HT1080 (cell line): ENCODE measurements around the gene METTL16. TPM values are rescaled to one million over a fixed set of nuclear protein-coding genes. Genes with fewer than 3 reads are reported as not detected.

Experiments used
- DNase-seq: peaks from one replicate; pipeline ENCODE4 v3.0.0-alpha.2; 2015; ENCODE audit warnings: low read depth
- total RNA-seq: library from RNA; depleted of rRNA; stranded (reverse); fragments of >200 nt; shearing (Covaris generic); gene quantifications from 2 replicates; pipeline ENCODE4 v1.2.3, GENCODE V29; 2014

Gene METTL16
- total RNA-seq, 1 experiment from 2014 or later, result 23.5 TPM

DNA sequence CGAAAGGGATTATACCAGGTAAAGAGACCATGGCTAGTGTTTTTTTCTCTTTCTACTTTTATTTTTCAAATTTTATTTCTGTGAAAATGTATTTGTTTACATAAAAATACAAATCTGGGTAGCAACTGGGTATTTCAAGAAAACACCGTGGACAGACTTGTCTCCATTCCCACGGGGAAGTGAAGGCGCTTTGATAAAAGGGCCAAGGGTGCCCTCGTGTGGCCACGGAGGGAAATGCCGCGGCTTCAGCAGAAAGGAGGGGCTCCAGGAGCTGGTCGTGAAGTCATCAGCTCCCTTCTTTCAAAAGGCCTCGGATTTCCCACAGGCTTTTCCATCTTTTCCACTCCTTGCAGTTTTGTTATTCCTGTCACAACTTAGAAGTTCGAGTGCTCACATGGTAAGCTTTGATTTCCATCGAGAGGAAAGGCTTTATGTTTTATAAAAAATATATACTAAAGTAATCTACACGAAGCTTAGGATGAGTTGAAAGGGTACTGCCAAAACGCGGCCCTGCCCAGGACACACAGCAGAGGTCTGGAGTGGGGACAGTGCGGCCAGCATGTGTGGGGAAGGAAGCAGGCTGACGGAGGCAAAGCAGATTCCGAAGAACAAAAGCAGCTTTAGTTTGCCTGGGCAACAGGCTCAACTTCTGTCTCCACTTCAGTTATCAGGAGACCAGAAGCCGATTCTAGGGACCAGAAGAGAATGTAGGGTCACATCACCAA lies 95.5 kb downstream of the METTL16 start:
- DNase-seq, result peak; percentile 82

DNA sequence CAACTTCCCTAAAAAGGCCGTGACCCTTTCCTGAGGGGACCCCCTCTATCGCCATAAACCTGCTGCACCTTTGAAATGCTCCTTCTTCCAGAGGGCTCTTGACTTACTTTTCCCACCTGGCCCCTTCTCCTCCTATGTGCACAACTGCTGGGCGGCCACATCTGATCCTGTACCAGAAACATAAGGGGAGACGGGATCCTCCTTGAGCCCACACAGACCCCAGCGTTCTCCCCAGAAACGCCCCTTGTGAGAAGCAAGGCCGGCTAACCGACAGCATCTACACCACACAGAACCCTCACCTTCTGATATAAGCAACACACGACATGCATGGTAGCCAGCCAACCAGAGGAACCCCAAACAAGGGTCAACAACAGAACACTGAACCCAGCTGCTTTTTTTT lies 96.6 kb downstream of the METTL16 start:
- no peak for DNase-seq

DNA sequence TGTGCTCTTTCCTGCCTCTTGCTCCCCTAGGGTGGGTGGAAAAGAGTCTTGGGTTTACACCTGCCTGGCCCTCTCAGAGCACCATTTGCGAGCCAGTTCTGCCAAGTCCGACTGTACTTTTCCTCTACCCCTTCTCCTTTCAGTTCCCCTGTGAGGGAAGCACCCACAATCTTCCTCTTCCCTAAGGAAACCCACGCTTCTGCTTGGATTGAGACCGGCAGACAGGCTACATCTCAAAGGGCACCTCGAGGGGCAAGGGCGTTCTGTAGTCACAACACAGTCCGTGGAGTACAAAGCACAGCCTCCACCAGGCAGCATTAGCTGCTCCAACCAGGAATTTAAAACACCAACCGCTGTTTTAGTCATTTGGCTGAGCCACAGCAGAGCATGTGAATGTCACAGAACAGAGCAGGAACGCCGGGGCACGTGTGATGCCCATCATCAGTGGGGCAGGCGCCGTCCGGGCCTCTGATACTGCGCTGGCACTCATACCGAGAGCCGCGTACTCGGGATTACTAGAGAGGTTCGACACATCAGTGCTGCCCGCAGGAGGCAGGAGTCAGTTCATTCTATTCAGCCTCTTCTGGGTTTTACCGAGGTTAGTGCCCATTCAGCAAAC lies 97.1 kb downstream of the METTL16 start:
- no peak for DNase-seq

DNA sequence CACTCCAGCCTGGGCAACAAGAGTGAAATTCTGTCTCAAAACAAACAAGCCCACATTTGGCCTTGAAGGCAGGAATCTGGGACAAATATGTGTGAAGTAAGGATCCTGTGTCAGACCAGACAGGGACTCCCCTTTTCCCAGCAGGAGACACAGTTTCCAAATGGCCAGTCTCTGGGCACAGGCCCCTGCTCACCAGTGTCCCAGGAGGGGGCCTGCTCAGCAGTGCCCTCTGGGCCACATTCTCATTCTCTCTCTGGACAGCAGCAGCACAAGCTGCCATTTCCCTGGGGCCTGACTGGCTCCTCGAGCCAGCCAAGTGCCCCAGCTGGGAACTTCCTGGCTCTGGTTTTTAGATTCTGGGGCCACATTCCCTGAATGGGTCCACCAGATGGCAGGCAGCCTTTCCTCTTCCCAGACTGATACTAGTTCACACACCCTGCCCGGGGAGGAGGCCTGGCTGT lies 99.1 kb downstream of the METTL16 start:
- DNase-seq, result peak; percentile 38

DNA sequence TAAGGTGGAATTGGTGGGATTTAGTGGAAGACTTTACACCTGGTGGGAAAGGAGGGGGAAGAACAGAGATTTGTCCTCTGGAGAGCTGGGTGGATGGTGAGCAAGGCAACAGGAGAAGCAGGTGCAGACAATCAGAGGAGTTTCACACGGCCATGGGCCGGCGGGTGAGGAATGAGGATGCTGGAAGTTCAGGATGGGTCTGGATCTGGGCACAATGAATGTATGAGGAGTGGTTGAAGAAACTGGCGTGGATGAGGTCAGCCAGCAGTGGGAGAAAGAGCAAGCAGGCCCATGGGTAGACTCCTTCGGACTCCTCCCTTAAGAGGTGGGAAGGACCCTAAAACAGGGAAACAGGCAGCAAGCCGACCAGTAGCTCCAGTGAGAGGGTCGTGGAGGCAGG lies 100.7 kb downstream of the METTL16 start:
- DNase-seq, result no peak

DNA sequence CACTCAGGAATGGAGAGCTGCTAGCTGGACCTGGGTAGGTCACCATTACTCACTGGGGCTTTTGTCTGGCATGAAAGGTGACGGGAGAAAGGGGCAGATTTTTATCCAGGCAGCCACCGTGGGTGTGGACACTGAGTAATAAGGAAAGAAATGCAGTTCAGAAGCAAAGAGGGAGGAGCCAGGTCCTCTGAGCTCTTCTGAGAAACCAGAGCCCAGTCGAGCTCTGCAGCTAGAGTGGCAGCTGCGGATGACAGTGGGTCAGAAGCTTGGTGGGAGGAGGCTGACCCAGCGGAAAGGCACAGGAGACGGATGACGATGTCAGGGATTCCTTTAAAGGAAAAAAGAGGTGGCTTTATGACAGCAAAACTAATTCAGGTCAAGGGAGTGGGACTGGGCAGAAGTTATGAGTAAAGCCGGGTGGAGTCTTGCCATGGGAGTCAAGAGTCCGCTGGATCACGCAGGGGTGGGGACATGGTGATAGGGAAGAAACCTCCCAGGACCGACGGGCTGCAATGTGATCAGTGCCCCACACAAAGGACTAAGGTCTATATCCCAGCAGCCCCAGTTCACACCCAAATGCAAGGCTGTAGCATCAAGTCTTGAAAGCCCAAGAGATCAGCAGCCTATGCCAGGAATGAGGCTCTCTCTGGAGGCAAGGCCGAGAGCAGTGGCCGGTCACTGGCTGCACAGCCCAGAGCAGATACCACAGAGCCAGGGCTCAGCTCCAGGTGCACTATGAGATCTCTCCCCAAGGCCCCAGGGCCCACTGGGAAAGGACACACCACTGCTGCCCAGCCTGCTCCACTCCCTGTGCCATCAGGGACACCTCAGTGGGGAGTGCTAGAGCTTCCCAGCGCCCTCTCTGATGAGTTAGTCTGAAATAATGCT lies 104.5 kb downstream of the METTL16 start:
- peak; percentile 97 for DNase-seq

DNA sequence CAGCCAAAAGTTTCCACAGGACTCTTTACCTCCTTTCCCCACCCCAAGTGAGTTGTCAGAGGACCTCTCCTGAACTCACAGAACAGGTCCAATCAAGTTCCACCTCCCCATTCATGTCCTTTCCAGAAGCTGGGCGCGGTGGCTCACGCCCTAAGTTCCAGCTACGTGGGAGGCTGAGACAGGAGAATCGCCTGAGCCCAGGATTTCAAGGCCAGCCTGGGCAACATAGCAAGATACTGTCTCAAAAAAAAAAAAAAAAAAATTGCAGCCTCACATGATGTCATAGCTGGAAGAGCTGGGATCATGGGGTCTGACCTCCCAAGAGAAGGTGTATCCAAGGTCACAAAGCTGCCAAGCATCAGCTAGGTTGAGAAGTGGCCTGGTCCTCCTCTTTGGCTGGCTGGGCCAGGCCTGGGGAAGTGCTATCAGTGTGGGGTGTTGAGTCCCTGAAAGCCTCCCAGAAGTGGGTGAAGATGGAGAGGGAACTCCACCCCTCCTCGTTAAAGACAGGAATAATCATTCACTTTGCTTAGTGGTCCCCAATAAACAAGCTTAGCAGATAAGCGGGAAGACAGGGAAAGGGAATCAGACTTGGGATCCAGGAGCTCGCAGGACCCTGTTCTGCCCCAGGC lies 105.3 kb downstream of the METTL16 start:
- DNase-seq, result no peak

DNA sequence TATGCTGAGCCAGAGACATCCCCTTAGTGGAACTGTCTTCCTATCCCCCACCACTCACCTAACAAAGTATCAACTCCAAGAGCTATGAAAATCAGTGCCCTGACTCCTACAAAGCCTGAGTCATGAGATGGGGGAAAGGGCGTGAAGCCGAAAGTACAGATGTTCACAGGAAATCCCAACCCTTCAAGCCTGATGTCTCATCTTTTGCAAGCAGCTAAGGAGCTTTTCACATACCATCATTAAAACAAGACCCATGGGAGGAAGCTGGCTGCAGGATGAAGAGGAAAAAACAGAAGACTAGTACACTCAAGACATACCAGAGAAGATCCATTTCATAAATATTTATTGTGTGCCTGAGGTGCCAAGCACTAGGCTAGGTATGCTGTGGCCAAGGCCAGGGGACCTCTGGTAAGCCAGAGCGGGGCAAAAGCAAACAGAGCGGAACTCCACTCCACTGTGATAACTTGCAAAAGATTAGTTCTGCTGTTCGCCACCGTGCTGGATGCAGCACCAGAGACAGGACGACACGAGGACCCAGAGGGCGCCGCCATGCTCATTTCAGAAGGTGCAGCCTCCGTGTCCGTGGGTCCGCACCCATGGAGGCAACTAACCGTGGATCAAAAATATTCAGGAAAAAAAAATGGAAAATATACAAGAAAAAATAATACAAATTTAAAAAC lies 106.3 kb downstream of the METTL16 start:
- peak; percentile 96 for DNase-seq

DNA sequence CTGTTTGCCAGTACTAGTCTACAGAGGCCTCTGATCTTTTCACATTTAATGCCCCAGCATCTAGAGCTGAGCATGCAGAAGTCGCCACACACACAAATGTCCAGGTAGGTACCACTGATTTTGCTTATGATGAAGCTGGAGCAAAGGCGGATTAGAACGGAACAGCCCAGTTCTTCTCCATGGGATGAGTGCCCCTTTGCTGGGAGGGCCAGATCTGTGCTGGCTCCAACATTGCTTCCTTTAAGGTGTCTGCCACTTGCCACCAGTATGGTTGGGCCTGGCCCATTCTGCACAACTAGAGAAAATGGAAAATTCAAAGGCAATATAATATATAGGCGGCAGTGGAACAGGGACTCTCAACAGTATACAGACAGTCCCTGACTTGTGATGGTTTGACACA lies 108.6 kb downstream of the METTL16 start:
- DNase-seq, result no peak

DNA sequence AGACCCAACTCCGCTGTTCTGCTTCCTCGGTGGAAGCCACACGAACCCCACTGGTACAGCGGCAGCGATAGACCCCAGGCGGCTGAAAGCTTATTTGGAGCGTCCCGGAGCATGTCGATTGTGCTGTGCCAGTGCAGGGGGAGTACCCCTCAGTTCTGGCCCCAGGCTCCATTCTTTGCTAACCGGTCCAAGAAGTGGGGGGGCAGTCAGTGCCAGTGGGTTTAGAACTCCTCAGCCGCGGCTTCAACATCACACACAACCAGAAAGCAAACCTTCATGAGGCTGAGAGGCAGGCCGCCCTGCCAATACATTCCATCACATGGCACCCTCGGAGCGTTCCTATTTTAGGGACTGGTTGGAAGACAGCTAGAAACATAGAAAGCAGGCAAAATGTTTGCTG lies 109.1 kb downstream of the METTL16 start:
- DNase-seq, result no peak

DNA sequence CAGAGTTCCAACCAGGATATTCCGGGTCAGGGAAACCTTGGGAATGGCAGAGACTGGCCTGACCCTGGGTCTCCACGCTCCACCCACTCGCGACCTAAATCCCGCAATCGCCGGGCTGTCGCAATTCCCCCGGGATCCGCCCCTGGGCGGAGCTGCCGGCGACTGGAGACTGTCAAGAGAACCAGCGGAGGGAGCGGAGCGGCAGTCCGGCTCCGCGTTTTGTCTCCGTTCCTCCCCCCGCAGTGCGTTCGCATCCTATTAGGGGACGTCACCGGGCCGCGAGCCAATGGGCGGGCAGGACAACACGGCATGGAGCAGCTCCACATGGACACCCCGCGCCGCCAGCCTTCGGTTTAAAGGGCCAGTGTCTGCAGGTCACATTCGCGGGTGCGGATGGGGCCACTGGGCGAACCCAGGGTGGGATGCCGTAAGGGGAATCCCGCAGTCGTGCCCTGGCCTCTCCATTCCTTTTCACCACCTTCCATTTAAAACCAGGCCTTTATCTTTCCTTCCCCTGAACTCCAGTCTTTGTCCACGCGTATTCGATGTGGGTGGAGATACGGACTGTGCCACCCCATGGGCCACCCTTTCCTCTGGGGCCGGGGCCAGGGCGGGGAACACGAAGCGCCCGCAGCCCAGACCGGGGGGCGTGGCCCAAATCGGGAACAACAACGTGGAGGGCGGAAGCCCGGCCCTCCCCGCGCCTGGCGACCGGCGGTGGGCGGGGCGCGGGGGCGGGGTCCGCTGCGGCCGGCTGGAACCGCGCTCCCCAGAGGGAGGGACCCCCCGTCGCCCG lies 110.1 kb downstream of the METTL16 start:
- peak; percentile 99 for DNase-seq

DNA sequence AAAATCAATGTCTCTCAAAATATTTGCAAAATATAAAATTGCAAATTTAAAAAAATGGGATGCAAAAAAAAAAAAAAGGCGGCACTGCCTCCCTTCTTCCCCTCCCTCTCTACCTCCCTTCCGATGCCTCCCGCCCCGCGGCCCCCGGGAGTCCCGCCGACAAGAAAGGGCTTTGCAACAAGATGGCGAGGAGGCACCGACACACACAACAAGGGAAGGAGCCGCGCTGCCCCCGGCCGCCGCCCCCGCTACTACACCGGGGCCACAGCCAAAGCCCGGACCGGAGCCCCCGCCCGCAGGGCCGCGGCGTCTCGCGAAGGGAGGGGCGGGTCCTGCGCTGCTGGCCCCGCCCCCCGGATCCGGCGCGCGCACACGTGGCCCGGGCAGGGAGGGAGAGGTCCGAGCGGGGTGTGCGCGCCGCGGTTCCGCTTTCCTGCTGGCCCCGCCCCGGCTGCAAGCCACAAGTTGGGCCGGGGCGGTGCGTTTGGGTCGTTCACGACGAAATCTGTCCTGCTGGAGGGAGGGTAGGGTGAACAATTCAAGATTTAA lies 110.7 kb downstream of the METTL16 start, which contains the start of gene MNT:
TSS of gene MNT (minus strand) at position 184 of the 549 bp plus-strand sequence. CDS start 348 bp downstream, outside the sequence.
- DNase-seq, result peak; percentile 93

DNA sequence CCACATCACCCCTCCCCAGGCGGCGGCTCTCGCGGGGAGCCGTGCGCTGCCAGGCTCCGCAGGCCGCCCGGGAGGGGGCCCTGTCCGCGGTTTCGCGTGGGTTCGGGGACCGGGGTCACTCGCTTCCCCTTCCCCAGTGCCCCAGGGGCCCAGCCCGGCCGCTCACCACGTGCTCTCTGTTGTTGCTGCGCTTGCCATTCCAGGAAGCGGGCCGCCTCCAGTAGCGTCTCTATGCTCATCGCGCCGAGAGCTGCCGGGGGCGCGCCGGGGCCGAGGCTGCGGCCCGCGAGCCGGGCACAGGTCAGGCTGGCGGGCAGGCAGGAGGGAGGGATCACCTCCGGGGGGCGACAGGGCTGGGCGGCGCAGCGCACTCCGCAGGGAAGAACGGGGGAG lies 111.2 kb downstream of the METTL16 start:
- DNase-seq, result peak; percentile 35

DNA sequence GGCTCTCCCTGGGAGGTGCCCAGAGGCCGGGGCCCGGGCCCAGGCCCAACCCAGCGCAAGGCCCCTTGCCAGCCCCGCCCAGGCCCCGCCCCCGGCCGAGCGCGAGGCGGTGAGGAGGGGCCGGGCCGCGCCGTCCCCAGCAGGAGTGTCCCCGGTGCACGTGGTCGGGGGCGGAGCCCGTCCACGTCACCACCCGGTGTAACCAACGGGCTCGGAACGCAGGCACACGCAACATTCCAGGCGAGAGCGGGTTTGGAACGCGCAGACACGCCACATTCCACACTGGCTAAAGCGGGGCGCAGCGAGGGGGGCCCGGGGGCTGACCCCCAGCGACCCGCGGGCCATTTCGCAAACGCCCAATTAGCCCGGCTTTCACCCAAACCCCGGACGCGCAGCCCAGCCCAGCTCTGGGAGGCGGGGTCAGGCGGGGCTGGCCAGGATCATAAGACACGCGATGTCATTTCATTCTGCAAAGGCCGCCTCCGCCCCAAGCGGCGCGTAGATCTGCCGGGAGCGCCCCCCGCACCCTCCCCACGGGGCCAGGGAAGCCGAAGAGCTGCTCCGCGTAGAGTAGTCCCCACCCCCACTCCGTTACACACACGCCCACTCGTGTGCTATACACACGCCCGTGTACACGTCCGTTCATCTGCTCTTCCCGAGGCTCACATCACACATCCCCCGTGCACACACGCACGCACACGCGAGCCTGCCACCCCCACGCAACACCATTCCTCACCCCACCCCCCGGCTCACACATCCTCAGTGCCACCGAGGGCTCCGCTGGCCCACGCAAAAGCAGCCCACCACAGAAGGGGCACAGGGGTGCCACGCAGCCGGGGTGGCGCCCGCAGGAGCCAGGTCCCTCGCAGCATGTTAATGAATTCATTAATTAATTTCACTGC lies 111.9 kb downstream of the METTL16 start:
- peak; percentile 92 for DNase-seq

DNA sequence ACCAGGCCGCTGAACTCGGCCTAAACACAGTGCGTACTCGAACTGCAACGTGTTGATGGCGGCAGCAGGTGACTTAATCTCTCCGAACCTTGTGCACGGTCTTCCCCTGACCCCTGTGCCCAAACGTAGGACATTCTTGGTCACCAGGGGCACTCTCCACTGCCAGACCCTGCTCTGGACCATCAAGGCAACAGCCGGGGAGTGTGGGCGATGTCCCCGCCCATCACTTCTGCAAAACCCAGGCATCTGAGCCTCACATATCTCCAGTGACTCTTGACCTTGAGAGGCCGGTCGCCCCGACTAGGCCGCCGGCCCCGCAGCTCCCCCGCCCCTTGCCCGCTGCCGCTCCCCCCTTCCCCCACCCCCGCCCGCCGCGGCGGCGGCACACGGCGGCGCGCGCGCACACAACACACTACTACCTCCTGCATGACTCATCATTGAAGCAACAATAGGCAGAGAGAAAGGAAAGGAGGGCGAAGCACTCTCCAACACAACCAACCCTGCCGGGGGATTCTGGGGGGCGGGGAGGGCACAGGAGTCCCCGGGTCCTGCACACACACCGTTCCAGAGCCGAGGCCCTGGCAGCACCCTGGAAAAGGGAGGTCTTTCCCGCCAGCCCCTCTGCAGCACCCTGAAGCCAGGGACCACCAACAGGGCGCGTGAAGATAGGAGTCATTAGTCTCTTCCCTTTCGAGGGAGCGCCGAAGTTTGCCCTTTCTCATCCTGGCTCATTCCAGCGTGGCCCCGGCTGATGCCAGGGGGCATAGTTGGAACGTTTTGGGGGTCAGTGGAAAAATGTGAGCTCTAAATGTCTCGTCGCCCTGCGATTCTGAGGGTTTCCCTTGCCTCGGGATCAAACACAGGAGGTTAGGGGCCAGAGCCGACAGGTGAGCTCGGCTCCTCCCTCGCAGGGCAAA lies 112.8 kb downstream of the METTL16 start:
- DNase-seq, result peak; percentile 65

DNA sequence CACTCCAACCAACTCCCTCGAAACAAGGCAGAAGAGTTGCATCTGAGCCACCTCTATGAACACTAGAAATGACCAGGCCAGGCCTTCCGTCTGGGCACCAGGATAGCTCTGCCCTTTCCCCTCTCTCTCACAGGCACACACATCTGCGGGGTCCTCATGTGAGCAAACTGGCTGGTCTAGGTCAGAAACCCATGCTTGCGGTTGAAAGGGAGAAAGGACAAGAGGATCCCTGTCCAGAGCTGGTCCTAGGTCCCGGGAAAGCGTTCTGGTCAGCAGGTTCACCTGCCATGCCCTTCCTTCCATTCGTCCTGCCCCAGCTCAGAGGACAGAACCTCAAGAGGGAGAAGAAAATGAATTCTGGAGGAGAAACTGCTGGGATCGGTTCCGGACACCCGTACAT lies 113.5 kb downstream of the METTL16 start:
- no peak for DNase-seq
